Right lobe of liver (tissue), 6 donors: ENCODE data around the gene STK32B. TPM values are rescaled to one million over a fixed set of nuclear protein-coding genes. Genes with fewer than 3 reads are reported as not detected.

ENCODE experiments used
- ATAC-seq, 4 donors: fragments of 200-7000 bp; cut with Tn5 transposase; one replicate each; pipeline ENCODE4 v1.9.1; 2020; ENCODE audit warnings: mild to moderate bottlenecking in 4 of 4, moderate library complexity in 4 of 4
- DNase-seq, 3 donors: peaks; one replicate each; pipeline ENCODE4 v3.0.0-alpha.2; 2020
- H3K27ac ChIP-seq, 3 donors: fragments of 200-600 bp; one replicate each; pipeline ENCODE4 v1.8.0; 2022
- H3K27me3 ChIP-seq, 2 donors: fragments of 200-600 bp; one replicate each; pipeline ENCODE4 v1.8.0; 2022
- H3K36me3 ChIP-seq, 4 donors: fragments of 200-600 bp; sonication (generic) in 1 of 4; one replicate each; pipeline versions ENCODE4 v1.5.1 to v1.8.0; 2017 to 2022; ENCODE audit warnings: control low read depth in 1 of 4
- H3K4me1 ChIP-seq, 4 donors: fragments of 200-600 bp; sonication (generic) in 1 of 4; one replicate each; pipeline versions ENCODE4 v1.5.1 to v1.8.0; 2017 to 2022; ENCODE audit warnings: control low read depth in 1 of 4
- H3K4me3 ChIP-seq, 3 donors: fragments of 200-600 bp; one replicate each; pipeline ENCODE4 v1.8.0; 2022
- H3K9me3 ChIP-seq, 4 donors: fragments of 200-600 bp; sonication (generic) in 1 of 4; one replicate each; pipeline versions ENCODE4 v1.5.1 to v1.8.0; 2017 to 2022; ENCODE audit warnings: control low read depth in 1 of 4
- POLR2A ChIP-seq: fragments of 450-650 bp; IDR thresholded peaks from one replicate; pipeline ENCODE4 v1.6.1; 2017; ENCODE audit warnings: antibody characterized with exemption, mild to moderate bottlenecking
- WGBS: methylation state at CpG from one replicate; pipeline ENCODE4 v1.1.6; 2018; ENCODE audit warnings: low coverage, low lambda C conversion rate; ENCODE audit not compliant: insufficient coverage; ENCODE audit errors: missing lambda C conversion rate; 5-methylcytosine and 5-hydroxymethylcytosine counted together
- intact Hi-C, 2 donors: fragments of 100-400 bp; cut with DNase I; formaldehyde crosslinking; loops; one replicate each; pipeline versions ENCODE4 v1.11.2 to v1.14.1; 2022
- total RNA-seq, 6 experiments: library from RNA; depleted of rRNA in 2 of 6; stranded (reverse); fragments of >200 nt in 2 of 6; fragmentation: NEBNext Ultra II Directional in 3 of 6; extraction: Animal tissue kit (Norgen Biotek cat#: 25700) in 3 of 6; gene quantifications; one replicate each; pipeline versions ENCODE4 v1.1.0 to v1.2.4, GENCODE V29; 2016 to 2023
- TF ChIP-seq, protein P1 (sequence below), 4 donors: fragments of 200-600 bp in 3 of 4; fragments of 450-650 bp in 1 of 4; IDR thresholded peaks; one replicate each; pipeline versions ENCODE4 v1.5.1 to v1.8.0; 2016 to 2022; ENCODE audit warnings: antibody characterized with exemption in 4 of 4, mild to moderate bottlenecking in 2 of 4
- donor health status: DM: no; HTN: yes; CAD: no.
- donor health status: DM: no; HTN: no; CAD: no.
- donor health status: DM: no; HTN: no; CAD: no.
- donor health status: DM: no; HTN: yes; CAD: no.
- donor health status: DM: no; HTN: yes; CAD: no.

The STK32B gene
- total RNA-seq, 6 experiments from 2014 or later, result 0.05 to 0.07 TPM; not detected in 4

GRCh38 chr4:5143306-5143861 is 92.1 kb downstream of the STK32B start:
- 70% methylated on average over 3 of the region's 3 CpGs for WGBS
- H3K27me3 ChIP-seq, result no peaks in the 10 kb centered on the region
- intact Hi-C loops, result no loop called here
- peaks cover 0 to 6% (median 0%) of the 10 kb centered on the region in 4 donors for H3K4me1 ChIP-seq
- H3K27ac ChIP-seq, result no peak overlapping the region
- H3K9me3 ChIP-seq, result no peaks in the 10 kb centered on the region
- no peaks in the 10 kb centered on the region for H3K36me3 ChIP-seq
- TF ChIP-seq, protein P1, sequence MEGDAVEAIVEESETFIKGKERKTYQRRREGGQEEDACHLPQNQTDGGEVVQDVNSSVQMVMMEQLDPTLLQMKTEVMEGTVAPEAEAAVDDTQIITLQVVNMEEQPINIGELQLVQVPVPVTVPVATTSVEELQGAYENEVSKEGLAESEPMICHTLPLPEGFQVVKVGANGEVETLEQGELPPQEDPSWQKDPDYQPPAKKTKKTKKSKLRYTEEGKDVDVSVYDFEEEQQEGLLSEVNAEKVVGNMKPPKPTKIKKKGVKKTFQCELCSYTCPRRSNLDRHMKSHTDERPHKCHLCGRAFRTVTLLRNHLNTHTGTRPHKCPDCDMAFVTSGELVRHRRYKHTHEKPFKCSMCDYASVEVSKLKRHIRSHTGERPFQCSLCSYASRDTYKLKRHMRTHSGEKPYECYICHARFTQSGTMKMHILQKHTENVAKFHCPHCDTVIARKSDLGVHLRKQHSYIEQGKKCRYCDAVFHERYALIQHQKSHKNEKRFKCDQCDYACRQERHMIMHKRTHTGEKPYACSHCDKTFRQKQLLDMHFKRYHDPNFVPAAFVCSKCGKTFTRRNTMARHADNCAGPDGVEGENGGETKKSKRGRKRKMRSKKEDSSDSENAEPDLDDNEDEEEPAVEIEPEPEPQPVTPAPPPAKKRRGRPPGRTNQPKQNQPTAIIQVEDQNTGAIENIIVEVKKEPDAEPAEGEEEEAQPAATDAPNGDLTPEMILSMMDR (IDR thresholded peaks at IDR 0.05), result no peak
- TF ChIP-seq POLR2A, result no peak
- ATAC-seq, result no peak
- H3K4me3 ChIP-seq, result no peak overlapping the region
- no peak for DNase-seq

- Histone ChIP-seq H3K4me1 (peaks cover 0 to under 1% (median 0%) of the 10 kb centered on the region in 4 donors), H3K9me3 (no peaks in the 10 kb centered on the region), H3K36me3 (no peaks in the 10 kb centered on the region), H3K27me3 (no peaks in the 10 kb centered on the region), H3K4me3 (no peak overlapping the region), H3K27ac (no peak overlapping the region)
- DNase-seq, result no peak
- ATAC-seq, result no peak
- TF ChIP-seq, protein P1 (IDR thresholded peaks at IDR 0.05), result no peak
- no peak for TF ChIP-seq POLR2A
- 59% methylated on average over 2 of the region's 4 CpGs for WGBS
- intact Hi-C loops, result no loop called here
These were observed 92.7 kb downstream of the STK32B start for GRCh38 chr4:5143940-5144339.

- ATAC-seq, result no peak
- no peak for TF ChIP-seq POLR2A
- TF ChIP-seq, protein P1 (IDR thresholded peaks at IDR 0.05), result no peak
These were observed 93.1 kb downstream of the STK32B start for GRCh38 chr4:5144384-5144783.

GRCh38 chr4:5146248-5146647 is 95.0 kb downstream of the STK32B start:
- WGBS, result 66% methylated on average over 5 of the region's 6 CpGs
- no peaks in the 10 kb centered on the region for H3K4me1 ChIP-seq
- TF ChIP-seq, protein P1 (IDR thresholded peaks at IDR 0.05), result no peak
- no peak for TF ChIP-seq POLR2A
- intact Hi-C loops, result no loop called here
- no peak for ATAC-seq
- no peaks in the 10 kb centered on the region for H3K27me3 ChIP-seq
- no peak for DNase-seq
- H3K27ac ChIP-seq, result no peak overlapping the region
- H3K36me3 ChIP-seq, result no peaks in the 10 kb centered on the region
- no peaks in the 10 kb centered on the region for H3K9me3 ChIP-seq
- no peak overlapping the region for H3K4me3 ChIP-seq

More at GRCh38 chr4:5144384-5144783, 93.1 kb downstream of the STK32B start:
- Histone ChIP-seq H3K27me3 (no peaks in the 10 kb centered on the region), H3K27ac (no peak overlapping the region), H3K9me3 (no peaks in the 10 kb centered on the region), H3K4me3 (no peak overlapping the region), H3K4me1 (no peaks in the 10 kb centered on the region), H3K36me3 (no peaks in the 10 kb centered on the region)
- intact Hi-C loops, result no loop called here
- no peak for DNase-seq
- 55% methylated on average over 1 of the region's 2 CpGs for WGBS
